ENCODE measurements around the gene TNS1. TPM values are rescaled to one million over a fixed set of nuclear protein-coding genes. Genes with fewer than 3 reads are reported as not detected.

The TNS1 gene
- total and polyA plus RNA-seq, 9 of the 15 experiments (the other 6 are each of a cell fraction or from before 2014, with no cell fraction given), result 0.13 to 2.7 (median 0.77) TPM

GRCh38 chr2:217948351-217948791 lies 54.4 kb downstream of the TNS1 start:
- Histone ChIP-seq H3K36me3 (ENCODE audit: control insufficient read depth, insufficient read depth, low read length) (no peaks in the 10 kb centered on the region), H3K4me2 (ENCODE audit: insufficient read depth, low read length) (no peak overlapping the region), H4K20me1 (replicated peaks; ENCODE audit: control insufficient read depth, insufficient read depth, low read length) (no peaks in the 10 kb centered on the region), H3K4me3 (no peak overlapping the region), H3K79me2 (ENCODE audit: control insufficient read depth, insufficient read depth, low read length) (no peaks in the 10 kb centered on the region), H3K4me1 (replicated peaks in 1 of 2; ENCODE audit: control insufficient read depth in 2 of 2, insufficient read depth in 2 of 2, low read length in 2 of 2) (peaks cover 2 to 7% of the 10 kb centered on the region in 2 experiments; a peak in 3 of 5 replicates), H3K9ac (ENCODE audit: insufficient read depth in 1 of 2, low read depth in 2 of 2, low read length in 2 of 2) (no peak overlapping the region), H3K9me1 (ENCODE audit: control insufficient read depth, insufficient read depth, low read length) (no peaks in the 10 kb centered on the region), H2AFZ (ENCODE audit: low read depth, low read length) (no peak overlapping the region), H3K27me3 (ENCODE audit: control insufficient read depth in 2 of 2, insufficient read depth in 2 of 2, low read length in 2 of 2) (peaks cover 0 to 43% of the 10 kb centered on the region in 2 experiments; a peak in 3 of 5 replicates), H3K9me3 (replicated peaks; ENCODE audit: control insufficient read depth, insufficient read depth, low read depth, low read length) (no peaks in the 10 kb centered on the region), H3K27ac (ENCODE audit: extremely low read depth, low read depth, low read length) (no peak overlapping the region)
- intact Hi-C loops (cut with micrococcal nuclease), result no loop called here
- no peak for ATAC-seq
- WGBS (ENCODE audit: insufficient coverage, low coverage, missing lambda C conversion rate), result 0% methylated on average over 3 of the region's 4 CpGs
- FAIRE-seq, result no peak
- ChIA-PET POLR2A (no interaction called here), CTCF (ENCODE audit: low intra/inter-chr PET ratio) (no interaction called here)
- in situ Hi-C loops (cut with MboI), result no loop called here
- TF ChIP-seq CBX1 (IDR thresholded peaks at IDR 0.05; ENCODE audit: low read depth), result no peak
- no peak for TF ChIP-seq ZNF445 (CRISPR knock-in tag; IDR thresholded peaks at IDR 0.05; ENCODE audit: low read depth)
- no peak for TF ChIP-seq BRD4 (IDR thresholded peaks at IDR 0.05)
- TF ChIP-seq ZNF232 (CRISPR knock-in tag; IDR thresholded peaks at IDR 0.05), result no peak
- no peak for TF ChIP-seq ADNP (tag; IDR thresholded peaks at IDR 0.05)
- no peak for TF ChIP-seq HDAC3 (IDR thresholded peaks at IDR 0.05; ENCODE audit: borderline replicate concordance, partially characterized antibody)
- no peak for TF ChIP-seq BRD9 (IDR thresholded peaks at IDR 0.05; ENCODE audit: low read depth, partially characterized antibody)
- no peak for TF ChIP-seq NRF1 (conservative IDR thresholded peaks at IDR 0.05 in 1 of 2, IDR thresholded peaks at IDR 0.05 in 1 of 2)
- TF ChIP-seq KDM5B (IDR thresholded peaks at IDR 0.05; ENCODE audit: insufficient replicate concordance, low read depth, low read length), result no peak
- no peak for TF ChIP-seq RBM25 (IDR thresholded peaks at IDR 0.05; ENCODE audit: low read depth, low read length, severe bottlenecking)
- no peak for TF ChIP-seq ZBTB26 (CRISPR knock-in tag; IDR thresholded peaks at IDR 0.05)
- no peak for TF ChIP-seq RB1 (IDR thresholded peaks at IDR 0.05; ENCODE audit: low read depth)
- TF ChIP-seq ZNF431 (CRISPR knock-in tag; IDR thresholded peaks at IDR 0.05), result no peak
- no peak for TF ChIP-seq TFAM (CRISPR knock-in tag; conservative IDR thresholded peaks at IDR 0.05)
- no peak for TF ChIP-seq MAFF (IDR thresholded peaks at IDR 0.05; ENCODE audit: low read length)
- no peak for DNase-seq (ENCODE audit: extremely low read depth in 1 of 4, low spot score in 3 of 4)
- BruUV-seq (replicated peaks), result no TSS peak

All from K562 (cell line).